ENCODE results near the gene RIBC2.

GRCh38 chr22:45422237-45422983 lies 8.9 kb downstream of the RIBC2 start:
- TF ChIP-seq CTCF (optimal IDR thresholded peaks at IDR 0.05 in 1 of 3, IDR thresholded peaks at IDR 0.05 in 1 of 3, conservative IDR thresholded peaks at IDR 0.05 in 1 of 3; ENCODE audit: extremely low read depth in 1 of 3, insufficient read depth in 2 of 3, low read length in 3 of 3), result no peak
- TF ChIP-seq EZH2 (IDR thresholded peaks at IDR 0.05; ENCODE audit: low read length), result no peak

Measured in keratinocyte (primary cell).